ENCODE data around the gene STK17B.

The STK17B gene

GRCh38 chr2:196217116-196217515, 45.7 kb upstream of the STK17B start:
- Histone ChIP-seq H3K4ac (ENCODE audit: low read depth in 1 of 2, low read length in 2 of 2) (no peak overlapping the region), H4K91ac (ENCODE audit: low read length) (no peak overlapping the region), H3K4me1 (ENCODE audit: control insufficient read depth, insufficient read depth, low read depth, low read length) (no peaks in the 10 kb centered on the region), H2BK5ac (ENCODE audit: low read depth, low read length, poor library complexity, severe bottlenecking) (no peak overlapping the region), H3K14ac (ENCODE audit: low read length in 2 of 2) (no peak overlapping the region), H2BK120ac (ENCODE audit: low read depth, low read length) (no peak overlapping the region), H3K4me2 (ENCODE audit: low read length, poor library complexity, severe bottlenecking) (no peak overlapping the region), H3K23ac (ENCODE audit: low read length in 2 of 2) (no peak overlapping the region), H2BK15ac (ENCODE audit: low read depth, poor library complexity, severe bottlenecking) (no peak overlapping the region), H3K18ac (ENCODE audit: low read depth in 1 of 2, low read length in 2 of 2) (no peak overlapping the region), H3K36me3 (ENCODE audit: control insufficient read depth in 1 of 2, insufficient read depth in 2 of 2, low read depth in 1 of 2, low read length in 2 of 2) (peaks cover 0 to 12% of the 10 kb centered on the region in 2 experiments), H3K9me3 (ENCODE audit: control insufficient read depth, low read length) (no peaks in the 10 kb centered on the region), H3K79me1 (replicated peaks; ENCODE audit: low read length, poor library complexity, severe bottlenecking) (no peaks in the 10 kb centered on the region), H2AK5ac (ENCODE audit: low read length, severe bottlenecking) (no peak overlapping the region), H3K9ac (ENCODE audit: low read length) (no peak overlapping the region), H3K27me3 (ENCODE audit: control insufficient read depth in 1 of 2, insufficient read depth in 1 of 2, low read length in 2 of 2) (no peaks in the 10 kb centered on the region), H4K8ac (ENCODE audit: low read length) (no peak overlapping the region), H3K27ac (ENCODE audit: low read length, poor library complexity, severe bottlenecking) (no peak overlapping the region), H2AFZ (ENCODE audit: low read depth, low read length) (no peak overlapping the region), H3K4me3 (ENCODE audit: insufficient read depth in 1 of 2, low read depth in 1 of 2, low read length in 2 of 2) (no peak overlapping the region), H2BK12ac (ENCODE audit: low read length in 2 of 2) (no peak overlapping the region)
- no peak for DNase-seq
- WGBS, result 93% methylated on average over 1 of the region's 4 CpGs

DNA sequence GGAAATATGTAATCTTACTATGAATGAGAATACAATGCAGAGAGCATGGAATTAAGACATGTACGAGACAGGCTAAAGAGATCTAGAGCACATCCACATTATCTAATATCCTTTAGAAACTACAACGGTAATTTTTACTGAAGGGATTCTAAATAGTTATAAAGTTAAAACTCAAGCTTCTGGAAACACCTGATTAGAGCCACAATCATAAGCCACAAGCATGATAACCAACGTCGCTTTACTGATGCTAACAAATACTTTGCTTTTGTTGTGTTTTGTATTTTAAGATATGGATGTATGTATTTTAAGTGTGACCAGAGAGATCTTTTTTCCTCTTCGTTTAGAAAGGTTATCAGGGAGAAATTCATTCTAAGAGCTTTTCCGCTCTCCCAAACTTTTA, 44.0 kb upstream of the STK17B start:
- H2AFZ ChIP-seq (ENCODE audit: low read depth, low read length), result no peak overlapping the region
- H4K8ac ChIP-seq (ENCODE audit: low read length), result no peak overlapping the region
- no peak overlapping the region for H3K18ac ChIP-seq (ENCODE audit: low read depth in 1 of 2, low read length in 2 of 2)
- H3K14ac ChIP-seq (ENCODE audit: low read length in 2 of 2), result no peak overlapping the region
- H3K4me3 ChIP-seq (ENCODE audit: insufficient read depth in 1 of 2, low read depth in 1 of 2, low read length in 2 of 2), result no peak overlapping the region
- no peak for DNase-seq
- no peak overlapping the region for H3K27ac ChIP-seq (ENCODE audit: low read length, poor library complexity, severe bottlenecking)
- H2BK12ac ChIP-seq (ENCODE audit: low read length in 2 of 2), result no peak overlapping the region
- no peak overlapping the region for H2AK5ac ChIP-seq (ENCODE audit: low read length, severe bottlenecking)
- H3K79me1 ChIP-seq (replicated peaks; ENCODE audit: low read length, poor library complexity, severe bottlenecking), result no peaks in the 10 kb centered on the region
- no peak overlapping the region for H3K23ac ChIP-seq (ENCODE audit: low read length in 2 of 2)
- H3K9me3 ChIP-seq (ENCODE audit: control insufficient read depth, low read length), result no peaks in the 10 kb centered on the region
- no peak overlapping the region for H4K91ac ChIP-seq (ENCODE audit: low read length)
- no peaks in the 10 kb centered on the region for H3K27me3 ChIP-seq (ENCODE audit: control insufficient read depth in 1 of 2, insufficient read depth in 1 of 2, low read length in 2 of 2)
- no peak overlapping the region for H2BK15ac ChIP-seq (ENCODE audit: low read depth, poor library complexity, severe bottlenecking)
- H3K4me1 ChIP-seq (ENCODE audit: control insufficient read depth, insufficient read depth, low read depth, low read length), result peaks cover 3% of the 10 kb centered on the region
- no peak overlapping the region for H2BK120ac ChIP-seq (ENCODE audit: low read depth, low read length)
- 90% methylated on average over 2 of the region's 6 CpGs for WGBS
- peaks cover 0 to 9% of the 10 kb centered on the region in 2 experiments for H3K36me3 ChIP-seq (ENCODE audit: control insufficient read depth in 1 of 2, insufficient read depth in 2 of 2, low read depth in 1 of 2, low read length in 2 of 2)
- H3K4me2 ChIP-seq (ENCODE audit: low read length, poor library complexity, severe bottlenecking), result no peak overlapping the region
- H2BK5ac ChIP-seq (ENCODE audit: low read depth, low read length, poor library complexity, severe bottlenecking), result no peak overlapping the region
- H3K9ac ChIP-seq (ENCODE audit: low read length), result no peak overlapping the region
- H3K4ac ChIP-seq (ENCODE audit: low read depth in 1 of 2, low read length in 2 of 2), result no peak overlapping the region

- H3K36me3 ChIP-seq (ENCODE audit: control insufficient read depth in 1 of 2, insufficient read depth in 2 of 2, low read depth in 1 of 2, low read length in 2 of 2), result peaks cover 0 to 9% of the 10 kb centered on the region in 2 experiments
- no peak overlapping the region for H3K4me2 ChIP-seq (ENCODE audit: low read length, poor library complexity, severe bottlenecking)
- no peaks in the 10 kb centered on the region for H3K9me3 ChIP-seq (ENCODE audit: control insufficient read depth, low read length)
- H3K27me3 ChIP-seq (ENCODE audit: control insufficient read depth in 1 of 2, insufficient read depth in 1 of 2, low read length in 2 of 2), result no peaks in the 10 kb centered on the region
- H3K4me1 ChIP-seq (ENCODE audit: control insufficient read depth, insufficient read depth, low read depth, low read length), result peaks cover 3% of the 10 kb centered on the region
- no peak overlapping the region for H2AK5ac ChIP-seq (ENCODE audit: low read length, severe bottlenecking)
- no peak overlapping the region for H2BK12ac ChIP-seq (ENCODE audit: low read length in 2 of 2)
- H4K91ac ChIP-seq (ENCODE audit: low read length), result no peak overlapping the region
- H3K4me3 ChIP-seq (ENCODE audit: insufficient read depth in 1 of 2, low read depth in 1 of 2, low read length in 2 of 2), result no peak overlapping the region
- H2AFZ ChIP-seq (ENCODE audit: low read depth, low read length), result no peak overlapping the region
- no peak overlapping the region for H2BK15ac ChIP-seq (ENCODE audit: low read depth, poor library complexity, severe bottlenecking)
- no peak overlapping the region for H3K23ac ChIP-seq (ENCODE audit: low read length in 2 of 2)
- no peak overlapping the region for H3K4ac ChIP-seq (ENCODE audit: low read depth in 1 of 2, low read length in 2 of 2)
- H3K79me1 ChIP-seq (replicated peaks; ENCODE audit: low read length, poor library complexity, severe bottlenecking), result no peaks in the 10 kb centered on the region
- H3K9ac ChIP-seq (ENCODE audit: low read length), result no peak overlapping the region
- H2BK5ac ChIP-seq (ENCODE audit: low read depth, low read length, poor library complexity, severe bottlenecking), result no peak overlapping the region
- H3K27ac ChIP-seq (ENCODE audit: low read length, poor library complexity, severe bottlenecking), result no peak overlapping the region
- H3K18ac ChIP-seq (ENCODE audit: low read depth in 1 of 2, low read length in 2 of 2), result no peak overlapping the region
- H4K8ac ChIP-seq (ENCODE audit: low read length), result no peak overlapping the region
- no peak for DNase-seq
- H3K14ac ChIP-seq (ENCODE audit: low read length in 2 of 2), result no peak overlapping the region
- H2BK120ac ChIP-seq (ENCODE audit: low read depth, low read length), result no peak overlapping the region
Observed at GRCh38 chr2:196214156-196214555, 42.8 kb upstream of the STK17B start.

GRCh38 chr2:196213252-196213980, 42.0 kb upstream of the STK17B start:
- 100% methylated on average over 2 of the region's 3 CpGs for WGBS
- Histone ChIP-seq H3K79me1 (replicated peaks; ENCODE audit: low read length, poor library complexity, severe bottlenecking) (no peaks in the 10 kb centered on the region), H3K14ac (ENCODE audit: low read length in 2 of 2) (no peak overlapping the region), H2BK12ac (ENCODE audit: low read length in 2 of 2) (no peak overlapping the region), H3K4me3 (ENCODE audit: insufficient read depth in 1 of 2, low read depth in 1 of 2, low read length in 2 of 2) (no peak overlapping the region), H3K18ac (ENCODE audit: low read depth in 1 of 2, low read length in 2 of 2) (no peak overlapping the region), H2BK120ac (ENCODE audit: low read depth, low read length) (no peak overlapping the region), H2AK5ac (ENCODE audit: low read length, severe bottlenecking) (no peak overlapping the region), H3K36me3 (ENCODE audit: control insufficient read depth in 1 of 2, insufficient read depth in 2 of 2, low read depth in 1 of 2, low read length in 2 of 2) (peaks cover 0 to 9% of the 10 kb centered on the region in 2 experiments), H3K27me3 (ENCODE audit: control insufficient read depth in 1 of 2, insufficient read depth in 1 of 2, low read length in 2 of 2) (no peaks in the 10 kb centered on the region), H3K23ac (ENCODE audit: low read length in 2 of 2) (no peak overlapping the region), H3K4me2 (ENCODE audit: low read length, poor library complexity, severe bottlenecking) (no peak overlapping the region), H2AFZ (ENCODE audit: low read depth, low read length) (no peak overlapping the region), H3K4me1 (ENCODE audit: control insufficient read depth, insufficient read depth, low read depth, low read length) (peaks cover 5% of the 10 kb centered on the region), H2BK5ac (ENCODE audit: low read depth, low read length, poor library complexity, severe bottlenecking) (no peak overlapping the region), H4K8ac (ENCODE audit: low read length) (no peak overlapping the region), H3K27ac (ENCODE audit: low read length, poor library complexity, severe bottlenecking) (no peak overlapping the region), H3K9me3 (ENCODE audit: control insufficient read depth, low read length) (no peaks in the 10 kb centered on the region), H3K4ac (ENCODE audit: low read depth in 1 of 2, low read length in 2 of 2) (no peak overlapping the region), H4K91ac (ENCODE audit: low read length) (no peak overlapping the region), H3K9ac (ENCODE audit: low read length) (no peak overlapping the region), H2BK15ac (ENCODE audit: low read depth, poor library complexity, severe bottlenecking) (no peak overlapping the region)
- DNase-seq, result no peak

Data from mesenchymal stem cell (in vitro differentiated cells and primary cell).